ENCODE measurements around the gene VWCE. TPM values are rescaled to one million over a fixed set of nuclear protein-coding genes. Genes with fewer than 3 reads are reported as not detected.

The VWCE gene
- total and polyA plus RNA-seq, 5 donors from 2014 or later = 0.94 TPM; not detected in 4

DNA sequence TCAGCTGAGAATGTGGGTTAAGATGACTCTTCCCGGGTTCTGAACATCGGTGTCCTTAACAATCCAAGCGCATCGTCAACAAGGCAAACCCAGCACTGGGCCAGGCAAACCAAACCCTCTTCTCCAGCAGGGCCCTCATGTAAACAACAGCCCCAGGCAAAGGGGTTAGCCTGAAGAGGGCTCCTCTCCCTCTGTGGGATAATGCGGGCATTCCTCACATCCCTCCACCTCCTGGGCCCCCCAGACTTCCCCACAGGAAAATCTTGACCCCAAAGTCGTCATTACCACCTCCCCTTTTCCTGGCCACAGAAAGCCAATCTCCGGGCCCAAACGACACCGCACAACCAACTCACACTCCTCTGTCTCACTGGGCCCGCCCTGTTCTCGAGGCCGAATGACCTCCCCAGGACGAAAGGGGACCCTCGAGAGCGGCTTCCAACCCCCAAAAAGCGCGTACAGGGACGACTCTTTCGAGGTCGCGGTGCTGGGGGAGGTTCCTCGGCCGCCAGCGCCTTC, 37.2 kb upstream of the VWCE start:
- peaks cover 32% of the 10 kb centered on the region for H3K4me1 ChIP-seq (ENCODE audit: control insufficient read depth, insufficient read depth, low read length, poor library complexity, severe bottlenecking)
- peak overlapping the region; percentile 89 to 98 (median 96) for H3K4me3 Mint-ChIP-seq
- DNase-seq = peak; percentile 3 to 15 (median 7)
- no peaks in the 10 kb centered on the region for H3K9me3 Mint-ChIP-seq
- H3K27me3 ChIP-seq (ENCODE audit: control insufficient read depth, insufficient read depth, low read length) = no peaks in the 10 kb centered on the region
- H3K36me3 Mint-ChIP-seq = peaks cover 25% of the 10 kb centered on the region
- H3K4me1 Mint-ChIP-seq = peaks cover 33 to 81% (median 57%) of the 10 kb centered on the region in 4 donors
- peak overlapping the region; percentile 85 for H3K4me3 ChIP-seq (ENCODE audit: low read depth, low read length)
- H3K36me3 ChIP-seq (ENCODE audit: control insufficient read depth, insufficient read depth, low read length) = peaks cover 26% of the 10 kb centered on the region
- H3K27me3 Mint-ChIP-seq = no peaks in the 10 kb centered on the region
- peak overlapping the region; percentile 87 for H3K27ac ChIP-seq (ENCODE audit: insufficient read depth, low read length, poor library complexity, severe bottlenecking)
- H3K27ac Mint-ChIP-seq = peak overlapping the region; percentile 95 to 98 (median 97)
- ATAC-seq (ENCODE audit: low read depth in 2 of 2) = no peak
- no peaks in the 10 kb centered on the region for H3K9me3 ChIP-seq (ENCODE audit: control insufficient read depth in 2 of 2, low read length in 2 of 2)

GRCh38 chr11:61331651-61332050, 36.5 kb upstream of the VWCE start:
- peaks cover 25% of the 10 kb centered on the region for H3K36me3 Mint-ChIP-seq
- peak overlapping the region; percentile 15 for H3K27ac ChIP-seq (ENCODE audit: insufficient read depth, low read length, poor library complexity, severe bottlenecking)

GRCh38 chr11:61329871-61330270, 34.8 kb upstream of the VWCE start:
- Histone ChIP-seq H3K27ac (ENCODE audit: insufficient read depth, low read length, poor library complexity, severe bottlenecking) (no peak overlapping the region), H3K27me3 (ENCODE audit: control insufficient read depth, insufficient read depth, low read length) (no peaks in the 10 kb centered on the region), H3K36me3 (ENCODE audit: control insufficient read depth, insufficient read depth, low read length) (peaks cover 51% of the 10 kb centered on the region), H3K4me1 (ENCODE audit: control insufficient read depth, insufficient read depth, low read length, poor library complexity, severe bottlenecking) (peaks cover 28% of the 10 kb centered on the region), H3K4me3 (ENCODE audit: low read depth, low read length) (no peak overlapping the region), H3K9me3 (ENCODE audit: control insufficient read depth in 2 of 2, low read length in 2 of 2) (no peaks in the 10 kb centered on the region)
- Mint-ChIP-seq H3K4me1 (peaks cover 33 to 67% (median 52%) of the 10 kb centered on the region in 4 donors), H3K27ac (peak overlapping the region in 1 of 3 donors; percentile 69), H3K36me3 (peaks cover 33% of the 10 kb centered on the region), H3K4me3 (peak overlapping the region in 3 of 4 donors; percentile 22 to 64 (median 22)), H3K27me3 (no peaks in the 10 kb centered on the region), H3K9me3 (no peaks in the 10 kb centered on the region)
- DNase-seq (no peak), ATAC-seq (ENCODE audit: low read depth in 2 of 2) (no peak)

More at GRCh38 chr11:61331651-61332050, 36.5 kb upstream of the VWCE start:
- Histone ChIP-seq H3K4me3 (ENCODE audit: low read depth, low read length) (peak overlapping the region; percentile 85), H3K36me3 (ENCODE audit: control insufficient read depth, insufficient read depth, low read length) (peaks cover 33% of the 10 kb centered on the region), H3K4me1 (ENCODE audit: control insufficient read depth, insufficient read depth, low read length, poor library complexity, severe bottlenecking) (peaks cover 32% of the 10 kb centered on the region), H3K27me3 (ENCODE audit: control insufficient read depth, insufficient read depth, low read length) (no peaks in the 10 kb centered on the region), H3K9me3 (ENCODE audit: control insufficient read depth in 2 of 2, low read length in 2 of 2) (no peaks in the 10 kb centered on the region)
- Mint-ChIP-seq H3K4me3 (peak overlapping the region; percentile 89 to 98 (median 96)), H3K27ac (peak overlapping the region; percentile 45 to 98 (median 97)), H3K4me1 (peaks cover 33 to 78% (median 57%) of the 10 kb centered on the region in 4 donors), H3K27me3 (no peaks in the 10 kb centered on the region), H3K9me3 (no peaks in the 10 kb centered on the region)
- DNase-seq = no peak
- no peak for ATAC-seq (ENCODE audit: low read depth in 2 of 2)

DNA sequence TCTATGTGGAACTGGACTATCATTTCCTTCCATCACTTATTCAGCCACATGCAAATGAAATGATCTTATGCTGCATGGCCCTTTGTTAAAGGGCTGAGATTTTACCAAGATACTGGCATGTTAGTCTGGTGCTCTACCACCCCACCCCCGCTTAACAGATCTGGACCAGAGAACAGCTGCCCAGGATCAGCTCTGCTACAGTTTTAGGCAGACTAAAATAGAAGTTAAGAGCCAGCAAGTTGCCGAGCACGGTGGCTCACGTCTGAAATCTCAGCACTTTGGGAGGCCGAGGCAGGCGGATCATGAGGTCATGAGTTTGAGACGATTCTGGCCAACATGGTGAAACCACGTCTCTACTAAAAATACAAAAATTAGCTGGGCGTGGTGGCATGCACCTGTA, 33.2 kb upstream of the VWCE start:
- Mint-ChIP-seq H3K27ac (peak overlapping the region in 1 of 3 donors; percentile 67), H3K4me3 (peak overlapping the region in 1 of 4 donors; percentile 27), H3K9me3 (no peaks in the 10 kb centered on the region), H3K4me1 (peaks cover 33 to 56% (median 46%) of the 10 kb centered on the region in 4 donors), H3K36me3 (peaks cover 41% of the 10 kb centered on the region), H3K27me3 (no peaks in the 10 kb centered on the region)
- Histone ChIP-seq H3K27me3 (ENCODE audit: control insufficient read depth, insufficient read depth, low read length) (no peaks in the 10 kb centered on the region), H3K4me1 (ENCODE audit: control insufficient read depth, insufficient read depth, low read length, poor library complexity, severe bottlenecking) (peaks cover 22% of the 10 kb centered on the region), H3K4me3 (ENCODE audit: low read depth, low read length) (no peak overlapping the region), H3K36me3 (ENCODE audit: control insufficient read depth, insufficient read depth, low read length) (peaks cover 65% of the 10 kb centered on the region), H3K9me3 (ENCODE audit: control insufficient read depth in 2 of 2, low read length in 2 of 2) (no peaks in the 10 kb centered on the region), H3K27ac (ENCODE audit: insufficient read depth, low read length, poor library complexity, severe bottlenecking) (no peak overlapping the region)
- DNase-seq = no peak
- ATAC-seq (ENCODE audit: low read depth in 2 of 2) = no peak

GRCh38 chr11:61327669-61328071, 32.6 kb upstream of the VWCE start:
- Mint-ChIP-seq H3K27me3 (no peaks in the 10 kb centered on the region), H3K9me3 (no peaks in the 10 kb centered on the region), H3K4me3 (no peak overlapping the region), H3K4me1 (peaks cover 33 to 51% (median 42%) of the 10 kb centered on the region in 4 donors), H3K27ac (peak overlapping the region in 2 of 3 donors; percentile 53 to 67), H3K36me3 (peaks cover 48% of the 10 kb centered on the region)
- DNase-seq (no peak), ATAC-seq (ENCODE audit: low read depth in 2 of 2) (no peak)
- peaks cover 72% of the 10 kb centered on the region for H3K36me3 ChIP-seq (ENCODE audit: control insufficient read depth, insufficient read depth, low read length)
- no peak overlapping the region for H3K27ac ChIP-seq (ENCODE audit: insufficient read depth, low read length, poor library complexity, severe bottlenecking)
- no peak overlapping the region for H3K4me3 ChIP-seq (ENCODE audit: low read depth, low read length)
- H3K27me3 ChIP-seq (ENCODE audit: control insufficient read depth, insufficient read depth, low read length) = no peaks in the 10 kb centered on the region
- H3K9me3 ChIP-seq (ENCODE audit: control insufficient read depth in 2 of 2, low read length in 2 of 2) = no peaks in the 10 kb centered on the region
- H3K4me1 ChIP-seq (ENCODE audit: control insufficient read depth, insufficient read depth, low read length, poor library complexity, severe bottlenecking) = peaks cover 18% of the 10 kb centered on the region

DNA sequence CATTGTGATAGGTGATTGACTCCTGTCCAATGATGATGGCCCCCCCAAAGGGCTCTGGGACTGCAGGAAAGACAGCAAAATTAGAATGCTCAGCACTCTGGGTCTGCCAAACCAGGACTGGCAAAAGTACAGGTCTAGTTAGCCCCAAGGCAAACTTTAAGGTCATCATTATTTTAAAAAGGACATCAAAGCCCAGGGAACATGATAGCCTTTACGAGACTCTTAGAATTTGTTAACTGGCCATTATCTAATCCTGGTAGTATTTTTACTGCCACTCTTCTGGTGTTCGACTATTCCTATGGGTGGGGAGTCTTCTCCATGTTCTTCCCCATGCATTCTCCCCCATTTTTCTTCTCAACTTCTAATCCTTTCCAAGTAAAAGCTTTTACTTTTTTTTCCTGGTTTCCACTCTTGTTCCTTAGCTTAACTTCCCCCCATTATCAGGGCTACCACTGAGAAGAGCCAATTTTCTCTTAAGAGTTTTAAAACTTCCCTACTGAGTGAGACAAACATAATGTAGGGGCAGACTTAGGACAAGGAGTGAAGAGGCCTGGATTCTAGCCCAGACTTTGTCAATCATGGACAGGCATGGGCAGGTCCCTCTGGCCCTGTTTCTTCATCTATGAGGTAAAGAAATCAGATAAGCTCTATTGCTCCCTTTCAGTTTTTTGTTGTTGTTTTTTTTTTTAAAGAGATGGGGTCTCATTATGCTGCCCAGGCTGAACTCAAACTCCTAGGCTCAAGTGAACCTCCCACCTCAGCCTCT, 30.7 kb upstream of the VWCE start:
- H3K9me3 Mint-ChIP-seq = no peaks in the 10 kb centered on the region
- peaks cover 90% of the 10 kb centered on the region for H3K36me3 ChIP-seq (ENCODE audit: control insufficient read depth, insufficient read depth, low read length)
- no peaks in the 10 kb centered on the region for H3K4me1 ChIP-seq (ENCODE audit: control insufficient read depth, insufficient read depth, low read length, poor library complexity, severe bottlenecking)
- no peak overlapping the region for H3K27ac ChIP-seq (ENCODE audit: insufficient read depth, low read length, poor library complexity, severe bottlenecking)
- H3K27me3 ChIP-seq (ENCODE audit: control insufficient read depth, insufficient read depth, low read length) = no peaks in the 10 kb centered on the region
- H3K4me3 Mint-ChIP-seq = no peak overlapping the region
- ATAC-seq (ENCODE audit: low read depth in 2 of 2) = no peak
- peaks cover 59% of the 10 kb centered on the region for H3K36me3 Mint-ChIP-seq
- no peak for DNase-seq
- no peak overlapping the region for H3K4me3 ChIP-seq (ENCODE audit: low read depth, low read length)
- H3K27ac Mint-ChIP-seq = no peak overlapping the region
- H3K27me3 Mint-ChIP-seq = no peaks in the 10 kb centered on the region
- peaks cover 22 to 33% (median 27%) of the 10 kb centered on the region in 4 donors for H3K4me1 Mint-ChIP-seq
- no peaks in the 10 kb centered on the region for H3K9me3 ChIP-seq (ENCODE audit: control insufficient read depth in 2 of 2, low read length in 2 of 2)

GRCh38 chr11:61315260-61315659, 20.1 kb upstream of the VWCE start:
- H3K36me3 Mint-ChIP-seq = peaks cover 38% of the 10 kb centered on the region
- no peak for DNase-seq
- H3K9me3 Mint-ChIP-seq = no peaks in the 10 kb centered on the region
- H3K4me3 Mint-ChIP-seq = no peak overlapping the region
- H3K4me1 Mint-ChIP-seq = no peaks in the 10 kb centered on the region
- H3K27me3 Mint-ChIP-seq = no peaks in the 10 kb centered on the region
- H3K27ac Mint-ChIP-seq = no peak overlapping the region
- Histone ChIP-seq H3K4me1 (ENCODE audit: control insufficient read depth, insufficient read depth, low read length, poor library complexity, severe bottlenecking) (no peaks in the 10 kb centered on the region), H3K27ac (ENCODE audit: insufficient read depth, low read length, poor library complexity, severe bottlenecking) (no peak overlapping the region), H3K36me3 (ENCODE audit: control insufficient read depth, insufficient read depth, low read length) (peaks cover 83% of the 10 kb centered on the region), H3K4me3 (ENCODE audit: low read depth, low read length) (no peak overlapping the region), H3K9me3 (ENCODE audit: control insufficient read depth in 2 of 2, low read length in 2 of 2) (no peaks in the 10 kb centered on the region), H3K27me3 (ENCODE audit: control insufficient read depth, insufficient read depth, low read length) (no peaks in the 10 kb centered on the region)
- ATAC-seq (ENCODE audit: low read depth in 2 of 2) = no peak
